Duodenal mucosa (tissue), 2 donors: ENCODE data around the gene DPF1.

Experiments
- H3K27ac ChIP-seq: one replicate; pipeline ENCODE4 v1.7.0; 2013; ENCODE audit warnings: low read depth, low read length
- H3K27me3 ChIP-seq, 2 donors: one replicate each; pipeline ENCODE4 v1.7.0; 2013; ENCODE audit warnings: low read length in 2 of 2, control low read depth in 1 of 2; ENCODE audit not compliant: insufficient read depth in 2 of 2, control insufficient read depth in 1 of 2
- H3K36me3 ChIP-seq, 2 donors: one replicate each; pipeline ENCODE4 v1.7.0; 2013; ENCODE audit warnings: low read length in 2 of 2, control low read depth in 1 of 2; ENCODE audit not compliant: insufficient read depth in 2 of 2, control insufficient read depth in 1 of 2
- H3K4me1 ChIP-seq, 2 donors: one replicate each; pipeline ENCODE4 v1.7.0; 2013; ENCODE audit warnings: low read length in 2 of 2, control low read depth in 1 of 2; ENCODE audit not compliant: insufficient read depth in 2 of 2, control insufficient read depth in 1 of 2
- H3K4me3 ChIP-seq, 2 donors: one replicate each; pipeline ENCODE4 v1.7.0; 2013; ENCODE audit warnings: low read length in 2 of 2, low read depth in 1 of 2
- H3K9ac ChIP-seq, 2 donors: one replicate each; pipeline ENCODE4 v1.7.0; 2013; ENCODE audit warnings: low read length in 2 of 2, low read depth in 1 of 2
- H3K9me3 ChIP-seq, 2 donors: one replicate each; pipeline ENCODE4 v1.7.0; 2013; ENCODE audit warnings: low read length in 2 of 2, control low read depth in 1 of 2; ENCODE audit not compliant: control insufficient read depth in 1 of 2

Gene DPF1

GRCh38 chr19:38170334-38170733 is 53.7 kb downstream of the DPF1 start:
- no peak overlapping the region for H3K27ac ChIP-seq
- H3K27me3 ChIP-seq = no peaks in the 10 kb centered on the region
- H3K36me3 ChIP-seq = peaks cover 9 to 32% of the 10 kb centered on the region in 2 donors
- H3K9me3 ChIP-seq = no peaks in the 10 kb centered on the region
- H3K4me3 ChIP-seq = no peak overlapping the region
- H3K9ac ChIP-seq = no peak overlapping the region
- H3K4me1 ChIP-seq = peaks cover 6 to 9% of the 10 kb centered on the region in 2 donors

GRCh38 chr19:38168637-38169036 is 55.4 kb downstream of the DPF1 start:
- no peak overlapping the region for H3K9ac ChIP-seq
- peaks cover 20 to 44% of the 10 kb centered on the region in 2 donors for H3K36me3 ChIP-seq
- no peaks in the 10 kb centered on the region for H3K9me3 ChIP-seq
- H3K4me3 ChIP-seq = no peak overlapping the region
- no peaks in the 10 kb centered on the region for H3K27me3 ChIP-seq
- H3K27ac ChIP-seq = no peak overlapping the region
- peaks cover 0 to 3% of the 10 kb centered on the region in 2 donors for H3K4me1 ChIP-seq

DNA sequence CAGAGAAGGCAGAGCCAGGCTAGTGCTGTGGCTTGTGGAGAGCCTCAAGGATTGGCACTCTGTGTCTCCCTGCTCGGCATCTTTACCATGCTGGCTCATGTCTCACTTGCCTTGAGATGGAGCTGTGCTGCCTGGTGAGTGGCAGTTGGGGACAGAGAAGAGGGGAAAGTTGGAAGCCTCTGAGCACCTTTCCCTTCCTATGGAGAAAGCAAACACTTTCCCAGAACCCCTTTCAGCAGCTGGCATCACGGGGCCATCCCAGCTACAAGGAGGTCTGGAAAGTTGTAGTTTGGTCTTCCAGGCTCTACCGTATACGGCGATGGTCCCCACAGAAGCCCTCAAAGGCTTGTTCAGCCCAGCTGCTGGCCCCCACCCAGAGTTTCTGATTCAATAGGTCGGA is 58.7 kb downstream of the DPF1 start:
- H3K27ac ChIP-seq = no peak overlapping the region
- no peak overlapping the region for H3K9ac ChIP-seq
- H3K4me1 ChIP-seq = no peaks in the 10 kb centered on the region
- peaks cover 44 to 66% of the 10 kb centered on the region in 2 donors for H3K36me3 ChIP-seq
- H3K27me3 ChIP-seq = no peaks in the 10 kb centered on the region
- H3K9me3 ChIP-seq = peaks cover 11 to 13% of the 10 kb centered on the region in 2 donors
- H3K4me3 ChIP-seq = no peak overlapping the region

DNA sequence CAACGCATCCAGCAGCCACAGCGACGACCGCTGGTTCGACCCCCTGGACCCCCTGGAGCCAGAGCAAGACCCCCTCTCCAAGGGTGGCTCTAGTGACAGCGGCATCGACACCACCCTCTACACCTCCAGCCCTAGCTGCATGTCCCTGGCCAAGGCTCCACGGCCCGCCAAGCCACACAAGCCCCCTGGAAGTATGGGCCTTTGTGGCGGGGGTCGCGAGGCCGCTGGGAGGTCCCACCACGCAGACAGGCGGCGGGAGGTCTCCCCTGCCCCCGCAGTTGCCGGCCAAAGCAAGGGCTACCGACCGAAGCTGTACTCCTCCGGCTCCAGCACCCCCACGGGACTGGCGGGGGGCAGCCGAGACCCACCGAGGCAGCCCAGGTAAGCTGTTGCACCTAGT is 59.5 kb downstream of the DPF1 start:
- H3K36me3 ChIP-seq = peaks cover 44 to 64% of the 10 kb centered on the region in 2 donors
- no peak overlapping the region for H3K4me3 ChIP-seq
- peaks cover 11 to 13% of the 10 kb centered on the region in 2 donors for H3K9me3 ChIP-seq
- no peak overlapping the region for H3K27ac ChIP-seq
- H3K27me3 ChIP-seq = no peaks in the 10 kb centered on the region
- no peaks in the 10 kb centered on the region for H3K4me1 ChIP-seq
- no peak overlapping the region for H3K9ac ChIP-seq

- H3K9ac ChIP-seq = no peak overlapping the region
These were observed 60.4 kb downstream of the DPF1 start for GRCh38 chr19:38163419-38164290.

DNA sequence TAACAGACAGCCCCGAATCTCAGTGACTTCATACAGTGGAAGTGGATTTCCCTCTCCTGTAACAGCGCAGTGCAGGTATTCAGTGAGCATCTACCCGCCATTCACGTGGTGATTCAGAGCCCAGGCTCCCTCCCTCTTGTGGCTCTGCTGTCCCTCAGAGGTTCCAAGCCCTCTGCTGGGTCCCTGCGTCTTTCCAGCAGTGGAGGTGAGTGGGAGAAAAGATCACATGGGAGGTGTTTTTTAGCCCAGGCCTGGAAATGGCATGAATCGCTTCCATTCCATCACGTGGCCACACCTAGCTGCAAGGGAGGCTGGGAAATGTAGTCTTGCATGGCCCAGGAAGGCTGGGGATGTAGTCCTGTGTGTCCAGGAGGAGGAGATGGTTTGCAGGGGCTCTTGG is 61.4 kb downstream of the DPF1 start:
- H3K27ac ChIP-seq = no peak overlapping the region
- H3K4me1 ChIP-seq = no peaks in the 10 kb centered on the region
- peaks cover 41 to 69% of the 10 kb centered on the region in 2 donors for H3K36me3 ChIP-seq
- peaks cover 11 to 13% of the 10 kb centered on the region in 2 donors for H3K9me3 ChIP-seq
- no peak overlapping the region for H3K9ac ChIP-seq
- H3K4me3 ChIP-seq = peak overlapping the region in 1 of 2 donors; percentile 1
- H3K27me3 ChIP-seq = no peaks in the 10 kb centered on the region

More at GRCh38 chr19:38163419-38164290, 60.4 kb downstream of the DPF1 start:
- Histone ChIP-seq H3K4me1 (no peaks in the 10 kb centered on the region), H3K36me3 (peaks cover 44 to 66% of the 10 kb centered on the region in 2 donors), H3K27me3 (no peaks in the 10 kb centered on the region), H3K27ac (no peak overlapping the region), H3K9me3 (peaks cover 11 to 13% of the 10 kb centered on the region in 2 donors), H3K4me3 (no peak overlapping the region)

GRCh38 chr19:38162094-38162493 is 61.9 kb downstream of the DPF1 start:
- no peaks in the 10 kb centered on the region for H3K27me3 ChIP-seq
- H3K36me3 ChIP-seq = peaks cover 40 to 69% of the 10 kb centered on the region in 2 donors
- H3K4me3 ChIP-seq = peak overlapping the region in 1 of 2 donors; percentile 1
- H3K4me1 ChIP-seq = no peaks in the 10 kb centered on the region
- no peak overlapping the region for H3K27ac ChIP-seq
- peaks cover 11 to 13% of the 10 kb centered on the region in 2 donors for H3K9me3 ChIP-seq
- H3K9ac ChIP-seq = no peak overlapping the region
